Left lung (tissue), 10 donors: ENCODE results near the gene IP6K1. TPM values are rescaled to one million over a fixed set of nuclear protein-coding genes. Genes with fewer than 3 reads are reported as not detected.
"Not testable (repeated sequence)": the region's sequence is repeated elsewhere in the genome, so short reads cannot be mapped to it uniquely, and the experiment has no call there.

Experiments used
- ATAC-seq: fragments of 200-7000 bp; cut with Tn5 transposase; one replicate; pipeline ENCODE4 v1.9.1; 2020; ENCODE audit warnings: moderate library complexity
- DNase-seq, 4 donors: peaks; one replicate each; pipeline ENCODE4 v3.0.0-alpha.2; 2013 to 2020
- H3K27ac ChIP-seq, 2 donors: fragments of 200-600 bp; sonication (generic) in 1 of 2; one replicate each; pipeline versions ENCODE4 v1.5.0 to v1.8.0; 2020 to 2021
- H3K27me3 ChIP-seq, 2 donors: fragments of 200-600 bp; sonication (generic) in 1 of 2; one replicate each; pipeline versions ENCODE4 v1.5.0 to v1.8.0; 2020 to 2021
- H3K36me3 ChIP-seq, 2 donors: fragments of 200-600 bp; sonication (generic) in 1 of 2; one replicate each; pipeline versions ENCODE4 v1.5.0 to v1.8.0; 2020 to 2021
- H3K4me1 ChIP-seq, 2 donors: fragments of 200-600 bp; one replicate each; pipeline ENCODE4 v1.8.0; 2021
- H3K4me3 ChIP-seq, 2 donors: fragments of 200-600 bp; sonication (generic) in 1 of 2; one replicate each; pipeline versions ENCODE4 v1.5.0 to v1.8.0; 2020 to 2021; ENCODE audit warnings: mild to moderate bottlenecking in 1 of 2
- H3K9me3 ChIP-seq, 2 donors: fragments of 200-600 bp; sonication (generic) in 1 of 2; one replicate each; pipeline versions ENCODE4 v1.5.0 to v1.8.0; 2020 to 2021
- intact Hi-C, 2 donors: fragments of 100-400 bp; cut with DNase I; formaldehyde crosslinking; loops; one replicate each; pipeline versions ENCODE4 v1.11.2 to v1.14.2; 2022
- polyA plus RNA-seq, 6 donors: library from polyadenylated mRNA; unstranded; fragments of 120-200 nt; gene quantifications; one replicate each; pipeline ENCODE4 v1.2.1, GENCODE V29; 2013; ENCODE audit not compliant: insufficient read length in 6 of 6
- total RNA-seq, 2 donors: library from RNA; stranded (reverse); fragmentation: NEBNext Ultra II Directional; extraction: Animal tissue kit (Norgen Biotek cat#: 25700); gene quantifications; one replicate each; pipeline ENCODE4 v1.2.1, GENCODE V29; 2021
- TF ChIP-seq, protein P1 (sequence below), 2 donors: fragments of 200-600 bp; sonication (generic) in 1 of 2; IDR thresholded peaks; one replicate each; pipeline versions ENCODE4 v1.5.0 to v1.8.0; 2021; ENCODE audit warnings: antibody characterized with exemption in 2 of 2
- donor health status: DM: no; HTN: yes; CAD: no.
- donor health status: DM: no; HTN: no; CAD: no.

Gene IP6K1
- total and polyA plus RNA-seq, 8 donors = 31.8 to 51.2 (median 44.7) TPM

DNA sequence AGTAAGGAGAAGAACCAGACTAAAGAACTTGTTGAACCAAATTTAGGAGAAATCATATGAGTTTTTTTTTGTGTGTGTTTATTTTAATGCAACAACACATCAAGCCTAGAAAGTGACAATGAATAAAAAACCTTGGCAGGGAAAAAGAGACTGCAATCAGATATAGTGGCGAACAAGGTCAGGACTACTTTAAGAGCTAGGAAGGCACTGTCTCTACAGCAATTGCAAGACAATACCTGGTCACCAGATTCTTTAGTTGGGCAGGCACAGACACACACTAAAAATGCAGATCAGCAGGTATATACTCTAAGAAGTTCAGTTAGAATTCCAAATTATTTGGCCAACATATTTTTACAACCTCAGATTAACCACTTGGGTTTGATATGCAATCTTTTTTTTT is 31.8 kb downstream of the IP6K1 start:
- DNase-seq (no peak), ATAC-seq (no peak)
- TF ChIP-seq, protein P1, sequence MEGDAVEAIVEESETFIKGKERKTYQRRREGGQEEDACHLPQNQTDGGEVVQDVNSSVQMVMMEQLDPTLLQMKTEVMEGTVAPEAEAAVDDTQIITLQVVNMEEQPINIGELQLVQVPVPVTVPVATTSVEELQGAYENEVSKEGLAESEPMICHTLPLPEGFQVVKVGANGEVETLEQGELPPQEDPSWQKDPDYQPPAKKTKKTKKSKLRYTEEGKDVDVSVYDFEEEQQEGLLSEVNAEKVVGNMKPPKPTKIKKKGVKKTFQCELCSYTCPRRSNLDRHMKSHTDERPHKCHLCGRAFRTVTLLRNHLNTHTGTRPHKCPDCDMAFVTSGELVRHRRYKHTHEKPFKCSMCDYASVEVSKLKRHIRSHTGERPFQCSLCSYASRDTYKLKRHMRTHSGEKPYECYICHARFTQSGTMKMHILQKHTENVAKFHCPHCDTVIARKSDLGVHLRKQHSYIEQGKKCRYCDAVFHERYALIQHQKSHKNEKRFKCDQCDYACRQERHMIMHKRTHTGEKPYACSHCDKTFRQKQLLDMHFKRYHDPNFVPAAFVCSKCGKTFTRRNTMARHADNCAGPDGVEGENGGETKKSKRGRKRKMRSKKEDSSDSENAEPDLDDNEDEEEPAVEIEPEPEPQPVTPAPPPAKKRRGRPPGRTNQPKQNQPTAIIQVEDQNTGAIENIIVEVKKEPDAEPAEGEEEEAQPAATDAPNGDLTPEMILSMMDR (IDR thresholded peaks at IDR 0.05) = no peak
- H3K36me3 ChIP-seq = no peaks in the 10 kb centered on the region
- no peak overlapping the region for H3K4me3 ChIP-seq
- H3K9me3 ChIP-seq = no peaks in the 10 kb centered on the region
- intact Hi-C loops = no loop called here
- peaks cover 0 to 5% of the 10 kb centered on the region in 2 donors for H3K4me1 ChIP-seq
- H3K27ac ChIP-seq = no peak overlapping the region
- H3K27me3 ChIP-seq = no peaks in the 10 kb centered on the region

DNA sequence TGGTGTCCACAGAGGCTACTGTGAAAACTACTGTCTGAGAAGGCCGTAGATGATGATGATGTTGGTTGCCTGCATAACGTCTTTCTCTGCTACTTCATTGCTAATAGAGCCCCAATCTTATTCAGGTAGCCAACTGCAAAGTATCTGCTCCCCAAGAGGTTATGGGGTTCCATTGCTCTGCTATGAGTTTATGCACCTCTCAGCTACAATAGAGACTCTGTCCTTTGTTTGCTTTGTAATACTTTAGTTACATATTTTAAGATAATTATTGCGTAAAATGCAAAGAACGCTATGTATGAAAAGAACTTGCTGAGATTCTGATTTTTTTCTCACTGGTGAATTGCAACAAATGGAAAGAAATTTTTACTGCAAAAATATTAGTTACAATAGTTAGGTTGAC is 34.8 kb downstream of the IP6K1 start:
- no peak overlapping the region for H3K4me3 ChIP-seq
- H3K36me3 ChIP-seq = peaks cover 0 to 24% of the 10 kb centered on the region in 2 donors
- H3K9me3 ChIP-seq = no peaks in the 10 kb centered on the region
- TF ChIP-seq, protein P1 (IDR thresholded peaks at IDR 0.05) = no peak
- ATAC-seq (peak; percentile 68), DNase-seq (no peak)
- no peaks in the 10 kb centered on the region for H3K27me3 ChIP-seq
- H3K27ac ChIP-seq = no peak overlapping the region
- intact Hi-C loops = no loop called here
- H3K4me1 ChIP-seq = peaks cover 0 to 5% of the 10 kb centered on the region in 2 donors

DNA sequence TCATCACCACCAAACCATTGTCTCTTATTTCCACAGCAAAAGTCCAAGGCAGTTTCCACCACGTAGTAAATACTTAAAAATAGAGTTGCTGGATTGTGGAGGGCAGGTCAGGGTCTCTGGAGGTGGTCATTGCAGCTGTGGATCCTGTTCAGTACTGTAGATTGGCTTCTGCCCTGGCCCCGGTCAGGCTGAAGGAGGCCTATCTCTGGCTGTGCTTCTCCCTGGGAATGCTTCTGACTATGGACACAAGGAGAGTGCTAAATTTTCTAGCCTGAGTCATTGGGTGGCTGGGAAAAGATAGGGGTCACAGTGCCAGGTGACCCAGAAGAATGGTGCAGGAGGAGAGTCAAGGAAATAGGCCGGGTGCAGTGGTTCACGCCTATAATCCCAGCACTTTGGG is 36.3 kb downstream of the IP6K1 start:
- H3K27me3 ChIP-seq = no peaks in the 10 kb centered on the region
- H3K9me3 ChIP-seq = no peaks in the 10 kb centered on the region
- H3K27ac ChIP-seq = no peak overlapping the region
- H3K36me3 ChIP-seq = peaks cover 0 to 31% of the 10 kb centered on the region in 2 donors
- H3K4me1 ChIP-seq = peaks cover 0 to 9% of the 10 kb centered on the region in 2 donors
- DNase-seq (no peak), ATAC-seq (no peak)
- intact Hi-C loops = no loop called here
- TF ChIP-seq, protein P1 (IDR thresholded peaks at IDR 0.05) = no peak
- H3K4me3 ChIP-seq = no peak overlapping the region

DNA sequence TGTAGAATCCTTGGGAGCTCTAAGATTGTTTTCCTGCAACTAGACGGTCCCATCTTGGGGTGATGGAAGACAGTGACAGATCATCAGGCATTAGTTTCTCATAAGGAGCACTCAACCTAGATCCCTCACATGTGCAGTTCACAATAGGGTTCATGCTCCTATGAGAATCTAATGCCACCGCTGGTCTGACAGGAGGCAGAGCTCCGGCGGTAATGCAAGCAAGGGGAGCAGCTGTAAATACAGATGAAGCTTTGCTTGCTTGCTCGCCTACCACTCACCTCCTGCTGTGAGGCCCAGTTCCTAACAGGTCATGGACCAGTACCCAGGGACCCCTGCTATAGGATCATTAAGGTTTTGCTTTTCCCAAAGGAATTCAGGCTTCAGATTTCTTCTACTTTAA is 37.5 kb downstream of the IP6K1 start:
- peaks cover 0 to 37% of the 10 kb centered on the region in 2 donors for H3K36me3 ChIP-seq
- H3K9me3 ChIP-seq, H3K27ac ChIP-seq, H3K4me1 ChIP-seq, ATAC-seq, H3K4me3 ChIP-seq, H3K27me3 ChIP-seq, intact Hi-C loops, DNase-seq: not testable (repeated sequence)

DNA sequence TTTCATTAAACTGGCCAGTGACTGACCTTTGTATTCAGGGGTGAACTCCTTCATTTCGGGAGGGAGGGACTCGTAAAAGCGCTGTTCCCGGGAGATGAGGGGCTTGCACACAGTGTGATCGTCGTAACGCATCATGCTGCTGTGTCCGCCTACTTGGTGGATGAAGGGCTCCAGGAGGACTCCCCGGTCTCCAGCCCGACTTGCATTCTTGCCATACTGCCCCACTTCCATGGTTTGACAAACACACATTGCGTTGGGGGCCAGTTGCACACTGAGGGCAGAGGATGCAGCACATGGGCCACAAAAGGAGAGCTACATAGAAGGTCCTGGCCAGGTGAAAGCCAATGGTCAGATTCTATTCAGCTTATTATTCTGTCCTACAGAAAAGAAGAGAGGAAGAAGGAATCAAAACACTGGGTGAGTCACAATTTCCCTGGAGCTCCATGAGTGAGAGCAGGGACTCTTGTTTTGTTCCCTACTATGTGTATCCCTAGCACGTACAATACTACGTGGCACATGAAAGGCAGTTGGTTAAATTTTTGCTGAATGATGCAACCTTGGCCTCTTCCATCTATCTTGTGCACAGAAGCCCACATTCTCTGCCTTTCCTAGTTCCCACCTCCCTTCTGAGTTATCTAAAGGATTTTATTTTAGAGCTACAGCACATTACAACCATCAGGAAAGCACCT is 38.4 kb downstream of the IP6K1 start:
- peaks cover 0 to 37% of the 10 kb centered on the region in 2 donors for H3K36me3 ChIP-seq
- H3K4me1 ChIP-seq = peaks cover 0 to 3% of the 10 kb centered on the region in 2 donors
- H3K4me3 ChIP-seq = no peak overlapping the region
- H3K27me3 ChIP-seq = no peaks in the 10 kb centered on the region
- no peak overlapping the region for H3K27ac ChIP-seq
- DNase-seq (no peak), ATAC-seq (no peak)
- TF ChIP-seq, protein P1 (IDR thresholded peaks at IDR 0.05) = no peak
- no peaks in the 10 kb centered on the region for H3K9me3 ChIP-seq
- intact Hi-C loops = no loop called here

DNA sequence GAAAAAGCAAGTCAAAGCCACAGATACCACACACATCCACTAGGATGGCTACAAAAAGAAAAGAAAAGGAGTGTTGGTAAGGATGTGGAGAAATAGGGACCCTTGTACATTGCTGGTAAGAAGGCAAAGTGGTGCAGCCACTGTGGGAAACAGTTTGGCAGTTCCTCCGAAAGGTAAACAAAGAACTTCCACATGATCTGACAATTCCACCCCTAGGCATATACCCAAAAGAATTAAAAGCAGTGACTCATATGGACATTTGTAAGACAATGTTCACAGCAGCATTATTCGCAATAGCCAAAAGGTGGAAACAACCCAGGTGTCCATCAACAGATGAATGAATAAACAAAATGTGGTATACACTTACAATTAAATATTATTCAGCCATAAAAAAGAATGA is 40.4 kb downstream of the IP6K1 start:
- Histone ChIP-seq H3K4me1 (peaks cover 0 to 3% of the 10 kb centered on the region in 2 donors), H3K36me3 (peaks cover 0 to 53% of the 10 kb centered on the region in 2 donors), H3K27me3 (no peaks in the 10 kb centered on the region), H3K27ac (no peak overlapping the region), H3K9me3 (no peaks in the 10 kb centered on the region), H3K4me3 (no peak overlapping the region)
- intact Hi-C loops = no loop called here
- ATAC-seq (no peak), DNase-seq (no peak)
- TF ChIP-seq, protein P1 (IDR thresholded peaks at IDR 0.05) = no peak
